Uterus (tissue), 4 donors: Measurements from ENCODE around the gene FAM229B. TPM values are rescaled to one million over a fixed set of nuclear protein-coding genes. Genes with fewer than 3 reads are reported as not detected.
"Not testable (repeated sequence)": the region's sequence is repeated elsewhere in the genome, so short reads cannot be mapped to it uniquely, and the experiment has no call there.

Experiments
- DNase-seq, 2 donors: peaks; one replicate each; pipeline ENCODE4 v3.0.0-alpha.2; 2019 to 2020
- H3K27ac ChIP-seq, 2 donors: fragments of 200-600 bp; sonication (generic); 1 replicate in 1 of 2; 2 replicates in 1 of 2; pipeline ENCODE4 v1.5.1; 2016 to 2018
- H3K27me3 ChIP-seq, 2 donors: fragments of 200-600 bp; sonication (generic); one replicate each; pipeline ENCODE4 v1.5.1; 2018 to 2019; ENCODE audit warnings: control low read depth in 1 of 2
- H3K36me3 ChIP-seq, 2 donors: fragments of 200-600 bp; sonication (generic); one replicate each; pipeline ENCODE4 v1.5.1; 2019; ENCODE audit warnings: control low read depth in 1 of 2
- H3K4me1 ChIP-seq, 2 donors: fragments of 200-600 bp; sonication (generic); one replicate each; pipeline ENCODE4 v1.5.1; 2018 to 2019; ENCODE audit warnings: control low read depth in 1 of 2
- H3K4me3 ChIP-seq, 2 donors: fragments of 200-600 bp; sonication (generic); 1 replicate in 1 of 2; 2 replicates in 1 of 2; pipeline ENCODE4 v1.5.1; 2018 to 2019; ENCODE audit warnings: mild to moderate bottlenecking in 1 of 2
- H3K9me3 ChIP-seq, 2 donors: fragments of 200-600 bp; sonication (generic); one replicate each; pipeline ENCODE4 v1.5.1; 2019; ENCODE audit warnings: control low read depth in 1 of 2
- CTCF ChIP-seq, 4 experiments: fragments of 200-600 bp in 2 of 4; fragments of 450-650 bp in 2 of 4; sonication (generic) in 2 of 4; IDR thresholded peaks; one replicate each; pipeline ENCODE4 v1.5.1; 2016 to 2019; ENCODE audit warnings: antibody characterized with exemption in 4 of 4, mild to moderate bottlenecking in 2 of 4, moderate library complexity in 1 of 4
- POLR2A ChIP-seq, 2 donors: fragments of 450-650 bp; IDR thresholded peaks; one replicate each; pipeline ENCODE4 v1.6.1; 2016; ENCODE audit warnings: antibody characterized with exemption in 2 of 2, mild to moderate bottlenecking in 1 of 2, moderate library complexity in 1 of 2
- intact Hi-C: fragments of 100-400 bp; cut with DNase I; formaldehyde crosslinking; loops from one replicate; pipeline ENCODE4 v1.15.1; 2023; ENCODE audit warnings: low total_unique reads
- total RNA-seq, 4 donors: library from RNA; depleted of rRNA in 3 of 4; stranded (reverse); fragments of >200 nt in 3 of 4; gene quantifications; one replicate each; pipeline versions ENCODE4 v1.1.0 to v1.2.4, GENCODE V29; 2014 to 2023
- donor health status: DM: yes; HTN: yes; CAD: no.

Gene FAM229B
- total RNA-seq, 4 donors from 2014 or later: 7.2 to 47.6 (median 34.4) TPM

- Histone ChIP-seq H3K27ac (no peak overlapping the region), H3K4me1 (peaks cover 0 to 9% of the 10 kb centered on the region in 2 donors), H3K4me3 (no peak overlapping the region), H3K9me3 (no peaks in the 10 kb centered on the region), H3K36me3 (no peaks in the 10 kb centered on the region), H3K27me3 (no peaks in the 10 kb centered on the region)
- intact Hi-C loops: loop anchor here (5.0 kb wide), 1 partner anchor 337 kb away; no protein-coding TSS in a partner anchor
- DNase-seq: no peak
- TF ChIP-seq CTCF (IDR thresholded peaks at IDR 0.05) (no peak), POLR2A (IDR thresholded peaks at IDR 0.05) (no peak)
Measured at GRCh38 chr6:112049026-112049799, 38.2 kb upstream of the FAM229B start.

GRCh38 chr6:112049996-112050395, 37.4 kb upstream of the FAM229B start:
- H3K27me3 ChIP-seq: no peaks in the 10 kb centered on the region
- intact Hi-C loops: loop anchor here (5.0 kb wide), 1 partner anchor 338 kb away; no protein-coding TSS in a partner anchor
- peaks cover 0 to 3% of the 10 kb centered on the region in 2 donors for H3K4me1 ChIP-seq
- no peak for DNase-seq
- no peak overlapping the region for H3K4me3 ChIP-seq
- TF ChIP-seq CTCF (IDR thresholded peaks at IDR 0.05): no peak
- no peak overlapping the region for H3K27ac ChIP-seq
- no peaks in the 10 kb centered on the region for H3K36me3 ChIP-seq
- no peaks in the 10 kb centered on the region for H3K9me3 ChIP-seq

- Histone ChIP-seq H3K9me3 (no peaks in the 10 kb centered on the region), H3K27me3 (no peaks in the 10 kb centered on the region), H3K27ac (no peak overlapping the region), H3K36me3 (no peaks in the 10 kb centered on the region), H3K4me3 (no peak overlapping the region), H3K4me1 (no peaks in the 10 kb centered on the region)
- no peak for DNase-seq
- intact Hi-C loops: no loop called here
- TF ChIP-seq POLR2A (IDR thresholded peaks at IDR 0.05): no peak
- no peak for TF ChIP-seq CTCF (IDR thresholded peaks at IDR 0.05)
Measured at GRCh38 chr6:112050429-112050828, 37.0 kb upstream of the FAM229B start.

GRCh38 chr6:112051251-112051740, 36.1 kb upstream of the FAM229B start:
- H3K36me3 ChIP-seq, H3K27ac ChIP-seq, H3K27me3 ChIP-seq, H3K4me1 ChIP-seq, H3K4me3 ChIP-seq, H3K9me3 ChIP-seq, intact Hi-C loops, DNase-seq: not testable (repeated sequence)

- DNase-seq: no peak
- no peak within 1 kb of the TSS for H3K27ac ChIP-seq
- no peaks in the 10 kb centered on the region for H3K9me3 ChIP-seq
- no peaks in the 10 kb centered on the region for H3K36me3 ChIP-seq
- intact Hi-C loops: no loop called here
- H3K4me3 ChIP-seq: no peak within 1 kb of the TSS
- no peaks in the 10 kb centered on the region for H3K27me3 ChIP-seq
- no peaks in the 10 kb centered on the region for H3K4me1 ChIP-seq
- TF ChIP-seq CTCF (IDR thresholded peaks at IDR 0.05): no peak
- no peak for TF ChIP-seq POLR2A (IDR thresholded peaks at IDR 0.05)
Measured at GRCh38 chr6:112054001-112054400, 33.4 kb upstream of the FAM229B start, which contains the start of gene CCN6. Gene CCN6, plus strand, starts transcription at chr6:112054104. Its CDS starts 254 bp downstream, at chr6:112054358.
